Brain microvascular endothelial cell (primary cell): Measurements from ENCODE around the gene MAD1L1.

Experiments used
- DNase-seq: peaks from one replicate; pipeline ENCODE4 v3.0.0-alpha.2; 2020
- H3K27ac ChIP-seq: fragments of 250-450 bp; sonication (Bioruptor Pico); 2 replicates; pipeline ENCODE4 v1.5.1; 2020; ENCODE audit warnings: mild to moderate bottlenecking, moderate library complexity
- H3K27me3 ChIP-seq: fragments of 250-450 bp; sonication (Bioruptor Pico); replicated peaks from 2 replicates; pipeline ENCODE4 v1.5.1; 2020; ENCODE audit warnings: mild to moderate bottlenecking
- H3K36me3 ChIP-seq: fragments of 250-450 bp; sonication (Bioruptor Pico); replicated peaks from 2 replicates; pipeline ENCODE4 v1.5.1; 2020; ENCODE audit warnings: mild to moderate bottlenecking
- H3K4me3 ChIP-seq: 2 replicates; pipeline ENCODE4 v1.5.1; 2011; ENCODE audit warnings: low read depth, mild to moderate bottlenecking, control low read depth, low read length, moderate library complexity
- CTCF ChIP-seq: IDR thresholded peaks from 2 replicates; pipeline ENCODE4 v1.5.1; 2011; ENCODE audit warnings: low read depth, mild to moderate bottlenecking, moderate library complexity, low read length, control low read depth, inconsistent platforms; ENCODE audit errors: missing control alignments
- in situ Hi-C: cut with HindIII; loops from 2 replicates; pipeline ENCODE4 v1.10.0; 2017; ENCODE audit warnings: low sequenced_read_pairs, low pct_ligation_motif_present

MAD1L1 gene

GRCh38 chr7:2198760-2199159 is 34.0 kb downstream of the MAD1L1 start:
- Histone ChIP-seq H3K36me3 (peaks cover 7% of the 10 kb centered on the region), H3K27ac (no peak overlapping the region), H3K4me3 (no peak overlapping the region), H3K27me3 (no peaks in the 10 kb centered on the region)
- in situ Hi-C loops, result no loop called here
- no peak for DNase-seq
- no peak for TF ChIP-seq CTCF

GRCh38 chr7:2198206-2198605 is 34.5 kb downstream of the MAD1L1 start:
- DNase-seq, result no peak
- Histone ChIP-seq H3K4me3 (no peak overlapping the region), H3K36me3 (peaks cover 7% of the 10 kb centered on the region), H3K27me3 (no peaks in the 10 kb centered on the region), H3K27ac (no peak overlapping the region)
- in situ Hi-C loops, result no loop called here
- TF ChIP-seq CTCF, result no peak

GRCh38 chr7:2197436-2198155 is 35.1 kb downstream of the MAD1L1 start:
- Histone ChIP-seq H3K27ac (no peak overlapping the region), H3K4me3 (no peak overlapping the region), H3K27me3 (no peaks in the 10 kb centered on the region), H3K36me3 (peaks cover 7% of the 10 kb centered on the region)
- no peak for DNase-seq
- no peak for TF ChIP-seq CTCF
- in situ Hi-C loops, result no loop called here

DNA sequence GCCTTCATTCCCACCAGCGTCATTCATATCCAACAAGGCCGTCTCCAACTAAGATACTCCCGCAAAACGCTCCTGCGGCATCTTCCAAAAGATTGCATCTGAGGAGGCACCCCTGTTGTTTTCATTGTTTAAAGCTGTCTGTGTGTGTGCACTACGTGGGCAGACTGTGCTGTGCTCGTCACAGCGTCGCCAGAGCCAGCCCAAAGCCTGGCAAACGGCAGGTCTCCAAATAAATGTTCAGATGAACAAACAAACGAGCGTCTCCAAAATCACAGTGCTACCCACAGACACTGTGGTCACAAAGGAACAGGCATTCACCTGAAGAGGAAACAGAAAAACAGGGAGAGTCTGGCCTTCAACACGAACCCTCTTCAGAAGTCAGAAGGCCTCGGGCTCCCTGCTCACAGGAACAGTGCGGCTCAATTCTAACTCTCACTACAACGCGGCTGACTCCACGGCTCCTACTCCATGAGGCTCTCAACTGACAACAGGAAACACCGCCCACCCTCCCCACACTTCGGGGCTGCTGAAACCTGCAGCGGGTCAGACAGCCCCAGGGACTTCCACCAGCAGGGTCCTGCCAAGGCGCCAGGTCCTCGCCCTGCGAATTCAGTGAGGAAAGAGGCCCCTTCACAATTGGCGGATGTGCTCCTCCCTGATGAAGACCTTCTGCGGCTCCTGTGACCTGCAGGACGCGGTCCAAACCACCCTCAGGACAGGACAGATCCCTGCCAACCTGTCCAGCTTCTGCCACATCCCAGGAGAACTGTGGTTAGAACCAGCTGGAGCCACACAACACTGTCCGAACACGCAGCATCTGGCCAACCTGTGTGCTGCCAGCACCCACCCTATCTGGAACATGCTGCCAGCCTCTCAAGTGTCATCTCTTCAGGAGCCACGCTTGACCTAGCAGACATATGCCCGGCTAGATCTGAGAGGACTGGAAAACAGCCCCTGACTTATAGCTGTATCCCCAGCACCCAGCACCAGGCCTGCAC is 36.1 kb downstream of the MAD1L1 start:
- peaks cover 7% of the 10 kb centered on the region for H3K36me3 ChIP-seq
- no peak overlapping the region for H3K4me3 ChIP-seq
- no peak overlapping the region for H3K27ac ChIP-seq
- no peak for DNase-seq
- no peaks in the 10 kb centered on the region for H3K27me3 ChIP-seq
- no peak for TF ChIP-seq CTCF
- in situ Hi-C loops, result no loop called here

GRCh38 chr7:2195400-2196246 is 37.1 kb downstream of the MAD1L1 start:
- DNase-seq, result no peak
- peaks cover 7% of the 10 kb centered on the region for H3K36me3 ChIP-seq
- no peak for TF ChIP-seq CTCF

More at GRCh38 chr7:2195400-2196246, 37.1 kb downstream of the MAD1L1 start:
- Histone ChIP-seq H3K27ac (no peak overlapping the region), H3K4me3 (no peak overlapping the region), H3K27me3 (no peaks in the 10 kb centered on the region)
- in situ Hi-C loops, result no loop called here
